ENCODE measurements around the gene NFATC3.
A peak's percentile ranks its signal among the peaks of the same experiment; 100 is the strongest.

NFATC3 gene

GRCh38 chr16:68073902-68074760, 11.0 kb upstream of the NFATC3 start:
- DNase-seq = no peak

- no peak for DNase-seq
These were observed 10.2 kb upstream of the NFATC3 start for GRCh38 chr16:68074850-68075555.

GRCh38 chr16:68075980-68076379, 9.2 kb upstream of the NFATC3 start:
- no peak for DNase-seq

- no peak for DNase-seq
These were observed 8.6 kb upstream of the NFATC3 start for GRCh38 chr16:68076560-68076959.

GRCh38 chr16:68077866-68078700, 7.1 kb upstream of the NFATC3 start:
- no peak for DNase-seq

GRCh38 chr16:68078701-68079375, 6.3 kb upstream of the NFATC3 start:
- DNase-seq = no peak

GRCh38 chr16:68079376-68079625, 5.9 kb upstream of the NFATC3 start:
- no peak for DNase-seq

- DNase-seq = no peak
These were observed 5.4 kb upstream of the NFATC3 start for GRCh38 chr16:68079626-68080344.

- no peak for DNase-seq
These were observed 3.1 kb upstream of the NFATC3 start for GRCh38 chr16:68081861-68082628.

- no peak for DNase-seq
These were observed 2.4 kb upstream of the NFATC3 start for GRCh38 chr16:68082629-68083238.

- DNase-seq = no peak
These were observed 1.9 kb upstream of the NFATC3 start for GRCh38 chr16:68083239-68083781.

- DNase-seq = no peak
These were observed 1.2 kb upstream of the NFATC3 start for GRCh38 chr16:68083861-68084503.

- peak; percentile 21 for DNase-seq
These were observed 489 bp upstream of the NFATC3 start for GRCh38 chr16:68084504-68085258.

- peak; percentile 37 for DNase-seq
These were observed 1.2 kb downstream of the NFATC3 start for GRCh38 chr16:68086336-68086841.

GRCh38 chr16:68086860-68087268, 1.7 kb downstream of the NFATC3 start:
- DNase-seq = no peak

GRCh38 chr16:68087688-68088087, 2.5 kb downstream of the NFATC3 start:
- DNase-seq = no peak

GRCh38 chr16:68088130-68088972, 3.2 kb downstream of the NFATC3 start:
- no peak for DNase-seq

- no peak for DNase-seq
These were observed 3.9 kb downstream of the NFATC3 start for GRCh38 chr16:68089067-68089466.

Measured in NCI-H526 treated with DMSO at 0.1 percent for 48 hours (cell line).